ENCODE results near the gene NTRK2.

GRCh38 chr9:84688956-84689355 lies 19.4 kb downstream of the NTRK2 start:
- no peak for TF ChIP-seq CTCF (conservative IDR thresholded peaks at IDR 0.05; ENCODE audit: low read length)
- TF ChIP-seq EZH2phosphoT487 (IDR thresholded peaks at IDR 0.05; ENCODE audit: borderline replicate concordance): no peak

Measured in Loucy (cell line).